ENCODE data around the gene ZBTB11.
"Not testable (repeated sequence)": the region's sequence is repeated elsewhere in the genome, so short reads cannot be mapped to it uniquely, and the experiment has no call there.

ZBTB11 gene

GRCh38 chr3:101720851-101721840 lies 44.2 kb upstream of the ZBTB11 start:
- DNase-seq (ENCODE audit: low read depth) = no peak
- H3K4me3 ChIP-seq (ENCODE audit: low read length) = no peak overlapping the region
- no peak for TF ChIP-seq CTCF (conservative IDR thresholded peaks at IDR 0.05; ENCODE audit: low read depth, low read length)

- H3K4me3 ChIP-seq (ENCODE audit: low read length) = no peak overlapping the region
- DNase-seq (ENCODE audit: low read depth) = no peak
- no peak for TF ChIP-seq CTCF (conservative IDR thresholded peaks at IDR 0.05; ENCODE audit: low read depth, low read length)
Observed at GRCh38 chr3:101719604-101720185, 42.8 kb upstream of the ZBTB11 start.

GRCh38 chr3:101718455-101718854 lies 41.5 kb upstream of the ZBTB11 start:
- H3K4me3 ChIP-seq (ENCODE audit: low read length) = no peak overlapping the region
- no peak for TF ChIP-seq CTCF (conservative IDR thresholded peaks at IDR 0.05; ENCODE audit: low read depth, low read length)
- DNase-seq (ENCODE audit: low read depth) = no peak

- no peak for TF ChIP-seq CTCF (conservative IDR thresholded peaks at IDR 0.05; ENCODE audit: low read depth, low read length)
- DNase-seq (ENCODE audit: low read depth) = no peak
- no peak overlapping the region for H3K4me3 ChIP-seq (ENCODE audit: low read length)
Observed at GRCh38 chr3:101709126-101709525, 32.2 kb upstream of the ZBTB11 start.

- not testable (repeated sequence) for DNase-seq (ENCODE audit: low read depth); H3K4me3 ChIP-seq (ENCODE audit: low read length)
Observed at GRCh38 chr3:101704639-101705038, 27.7 kb upstream of the ZBTB11 start.

GRCh38 chr3:101703169-101703568 lies 26.2 kb upstream of the ZBTB11 start:
- no peak for DNase-seq (ENCODE audit: low read depth)
- no peak for TF ChIP-seq CTCF (conservative IDR thresholded peaks at IDR 0.05; ENCODE audit: low read depth, low read length)
- H3K4me3 ChIP-seq (ENCODE audit: low read length) = no peak overlapping the region

GRCh38 chr3:101702726-101703125 lies 25.8 kb upstream of the ZBTB11 start:
- no peak for DNase-seq (ENCODE audit: low read depth)
- no peak for TF ChIP-seq CTCF (conservative IDR thresholded peaks at IDR 0.05; ENCODE audit: low read depth, low read length)
- no peak overlapping the region for H3K4me3 ChIP-seq (ENCODE audit: low read length)
